GM19193 (cell line): ENCODE results near the gene PPP1R12B.

Experiments
- POLR2A ChIP-seq: IDR thresholded peaks from 4 replicates; pipeline ENCODE4 v1.6.1; 2011; ENCODE audit not compliant: insufficient read depth, insufficient read length; ENCODE audit errors: extremely low read depth

Gene PPP1R12B

GRCh38 chr1:202323731-202324130 is 24.8 kb upstream of the PPP1R12B start:
- TF ChIP-seq POLR2A: no peak

GRCh38 chr1:202324646-202325045 is 23.9 kb upstream of the PPP1R12B start:
- TF ChIP-seq POLR2A: no peak

- TF ChIP-seq POLR2A: no peak
These were observed 18.6 kb upstream of the PPP1R12B start for GRCh38 chr1:202329891-202330290.

GRCh38 chr1:202333861-202334260 is 14.6 kb upstream of the PPP1R12B start:
- no peak for TF ChIP-seq POLR2A

- no peak for TF ChIP-seq POLR2A
These were observed 4.7 kb upstream of the PPP1R12B start for GRCh38 chr1:202343652-202344349.

GRCh38 chr1:202348005-202348508 is 442 bp upstream of the PPP1R12B start:
- TF ChIP-seq POLR2A: no peak

- no peak for TF ChIP-seq POLR2A
These were observed 868 bp downstream of the PPP1R12B start for GRCh38 chr1:202349206-202349928.

GRCh38 chr1:202351725-202352124 is 3.2 kb downstream of the PPP1R12B start:
- TF ChIP-seq POLR2A: no peak

GRCh38 chr1:202355944-202356553 is 7.5 kb downstream of the PPP1R12B start:
- no peak for TF ChIP-seq POLR2A

GRCh38 chr1:202357506-202357905 is 9.0 kb downstream of the PPP1R12B start:
- TF ChIP-seq POLR2A: no peak

- no peak for TF ChIP-seq POLR2A
These were observed 12.7 kb downstream of the PPP1R12B start for GRCh38 chr1:202361224-202361623.

- TF ChIP-seq POLR2A: no peak
These were observed 13.2 kb downstream of the PPP1R12B start for GRCh38 chr1:202361701-202362100.

- no peak for TF ChIP-seq POLR2A
These were observed 13.7 kb downstream of the PPP1R12B start for GRCh38 chr1:202362212-202362611.

- TF ChIP-seq POLR2A: no peak
These were observed 16.8 kb downstream of the PPP1R12B start for GRCh38 chr1:202365092-202365815.

- no peak for TF ChIP-seq POLR2A
These were observed 18.8 kb downstream of the PPP1R12B start for GRCh38 chr1:202367271-202367670.
